ENCODE data around the gene ATP8B1. TPM values are rescaled to one million over a fixed set of nuclear protein-coding genes. Genes with fewer than 3 reads are reported as not detected.
A peak's percentile ranks its signal among the peaks of the same experiment; 100 is the strongest.

The ATP8B1 gene
- total RNA-seq, 1 experiment from 2014 or later: 24.8 TPM

GRCh38 chr18:57640749-57641148 is 162.4 kb downstream of the ATP8B1 start:
- ATAC-seq: no peak
- Histone ChIP-seq H3K27me3 (ENCODE audit: low read length) (no peaks in the 10 kb centered on the region), H2AFZ (ENCODE audit: low read length) (no peak overlapping the region), H3K9me3 (ENCODE audit: low read length) (no peaks in the 10 kb centered on the region), H3K36me3 (ENCODE audit: low read depth, low read length) (no peaks in the 10 kb centered on the region), H3K4me2 (ENCODE audit: low read length) (no peak overlapping the region), H3K27ac (ENCODE audit: low read length) (no peak overlapping the region), H3K9me2 (replicated peaks; ENCODE audit: low read length) (no peaks in the 10 kb centered on the region), H3F3A (ENCODE audit: low read length, unreplicated experiment) (no peaks in the 10 kb centered on the region), H3K9ac (ENCODE audit: low read length) (no peak overlapping the region), H3K4me1 (ENCODE audit: insufficient read depth, low read length) (peaks cover 13% of the 10 kb centered on the region), H3K4me3 (ENCODE audit: low read length) (no peak overlapping the region), H4K20me1 (ENCODE audit: low read length) (no peaks in the 10 kb centered on the region), H3K79me2 (ENCODE audit: low read length) (no peaks in the 10 kb centered on the region)
- no TSS peak for BruUV-seq (replicated peaks)
- POLR2A ChIA-PET (ENCODE audit: unreplicated experiment): no interaction called here
- intact Hi-C loops (cut with micrococcal nuclease): loop anchor here (5.0 kb wide), 2 partner anchors 147 to 242 kb away; no protein-coding TSS in a partner anchor
- CTCF ChIA-PET: no interaction called here
- DNase-seq: no peak
- TF ChIP-seq CTCF (conservative IDR thresholded peaks at IDR 0.05; ENCODE audit: low read depth, low read length) (no peak), EZH2phosphoT487 (IDR thresholded peaks at IDR 0.05; ENCODE audit: borderline replicate concordance, low read length) (no peak), EZH2 (IDR thresholded peaks at IDR 0.05; ENCODE audit: low read length, unreplicated experiment) (no peak)

- intact Hi-C loops (cut with micrococcal nuclease): loop anchor here (5.0 kb wide), 2 partner anchors 147 to 242 kb away; no protein-coding TSS in a partner anchor
- H2AFZ ChIP-seq (ENCODE audit: low read length): no peak overlapping the region
- H3F3A ChIP-seq (ENCODE audit: low read length, unreplicated experiment): peaks cover 4% of the 10 kb centered on the region
- H3K79me2 ChIP-seq (ENCODE audit: low read length): no peaks in the 10 kb centered on the region
- no peaks in the 10 kb centered on the region for H3K9me2 ChIP-seq (replicated peaks; ENCODE audit: low read length)
- no peaks in the 10 kb centered on the region for H3K9me3 ChIP-seq (ENCODE audit: low read length)
- no peak overlapping the region for H3K9ac ChIP-seq (ENCODE audit: low read length)
- H3K27me3 ChIP-seq (ENCODE audit: low read length): no peaks in the 10 kb centered on the region
- H3K36me3 ChIP-seq (ENCODE audit: low read depth, low read length): no peaks in the 10 kb centered on the region
- DNase-seq (no peak), ATAC-seq (no peak)
- H3K27ac ChIP-seq (ENCODE audit: low read length): no peak overlapping the region
- TF ChIP-seq CTCF (conservative IDR thresholded peaks at IDR 0.05; ENCODE audit: low read depth, low read length) (no peak), EZH2phosphoT487 (IDR thresholded peaks at IDR 0.05; ENCODE audit: borderline replicate concordance, low read length) (no peak), EZH2 (IDR thresholded peaks at IDR 0.05; ENCODE audit: low read length, unreplicated experiment) (no peak)
- H3K4me2 ChIP-seq (ENCODE audit: low read length): no peak overlapping the region
- H4K20me1 ChIP-seq (ENCODE audit: low read length): no peaks in the 10 kb centered on the region
- CTCF ChIA-PET: no interaction called here
- H3K4me3 ChIP-seq (ENCODE audit: low read length): no peak overlapping the region
- peaks cover 18% of the 10 kb centered on the region for H3K4me1 ChIP-seq (ENCODE audit: insufficient read depth, low read length)
- BruUV-seq (replicated peaks): no TSS peak
- POLR2A ChIA-PET (ENCODE audit: unreplicated experiment): no interaction called here
These were observed 162.9 kb downstream of the ATP8B1 start for GRCh38 chr18:57640236-57640635.

- ATAC-seq: peak; percentile 65
- Histone ChIP-seq H3K4me2 (ENCODE audit: low read length) (peak overlapping the region; percentile 65), H4K20me1 (ENCODE audit: low read length) (no peaks in the 10 kb centered on the region), H3K9me3 (ENCODE audit: low read length) (no peaks in the 10 kb centered on the region), H3K27ac (ENCODE audit: low read length) (peak overlapping the region; percentile 94), H3K9me2 (replicated peaks; ENCODE audit: low read length) (no peaks in the 10 kb centered on the region), H3K79me2 (ENCODE audit: low read length) (no peaks in the 10 kb centered on the region), H3K4me1 (ENCODE audit: insufficient read depth, low read length) (peaks cover 28% of the 10 kb centered on the region), H3K4me3 (ENCODE audit: low read length) (peak overlapping the region; percentile 29; the same call in 1 of the 2 replicates), H3K9ac (ENCODE audit: low read length) (peak overlapping the region; percentile 54), H3K36me3 (ENCODE audit: low read depth, low read length) (no peaks in the 10 kb centered on the region), H2AFZ (ENCODE audit: low read length) (no peak overlapping the region), H3K27me3 (ENCODE audit: low read length) (no peaks in the 10 kb centered on the region), H3F3A (ENCODE audit: low read length, unreplicated experiment) (peaks cover 5% of the 10 kb centered on the region)
- POLR2A ChIA-PET (ENCODE audit: unreplicated experiment): interaction anchor here (0.6 to 0.7 kb wide), 3 partner anchors 152 to 491 kb away, joined by 3 to 9 read pairs (median 8); no protein-coding TSS in a partner anchor
- no TSS peak for BruUV-seq (replicated peaks)
- TF ChIP-seq EZH2phosphoT487 (IDR thresholded peaks at IDR 0.05; ENCODE audit: borderline replicate concordance, low read length) (no peak), CTCF (conservative IDR thresholded peaks at IDR 0.05; ENCODE audit: low read depth, low read length) (no peak), EZH2 (IDR thresholded peaks at IDR 0.05; ENCODE audit: low read length, unreplicated experiment) (no peak)
- intact Hi-C loops (cut with micrococcal nuclease): loop anchor here (1.0 to 10.0 kb wide), 2 partner anchors 8 to 490 kb away; no protein-coding TSS in a partner anchor
- CTCF ChIA-PET: interaction anchor here (0.5 to 1.1 kb wide), 6 partner anchors 12 to 486 kb away, joined by 3 to 11 read pairs (median 7); no protein-coding TSS in a partner anchor
- peak; percentile 73 for DNase-seq
These were observed 167.9 kb downstream of the ATP8B1 start for GRCh38 chr18:57635003-57635822.
